PC-3 (cell line): ENCODE data around the gene GAS7. TPM values are rescaled to one million over a fixed set of nuclear protein-coding genes. Genes with fewer than 3 reads are reported as not detected.

Experiments
- ATAC-seq: fragments of 200-7000 bp; cut with Tn5 transposase; 2 replicates; pipeline ENCODE4 v1.9.1; 2020; ENCODE audit warnings: mild to moderate bottlenecking, moderate library complexity
- BruUV-seq: library from RNA; stranded (reverse); fragments of 400-500 nt; replicated peaks from 2 replicates; lab custom pipeline; 2021; lab: Mats Ljungman, UMichigan
- CTCF ChIA-PET: fragments of 300-600 bp; sonication (Branson Sonifier 250); formaldehyde crosslinking; loops from one replicate; lab custom pipeline; 2022; ENCODE audit warnings: antibody characterized with exemption; lab: Charles Lee
- POLR2A ChIA-PET: fragments of 300-600 bp; sonication (Branson Sonifier 250); formaldehyde crosslinking; loops from one replicate; lab custom pipeline; 2022; ENCODE audit warnings: antibody characterized with exemption; ENCODE audit not compliant: unreplicated experiment; lab: Charles Lee
- DNase-seq: peaks from one replicate; pipeline ENCODE4 v3.0.0-alpha.2; 2015
- H2AFZ ChIP-seq: fragments of 300-600 bp; sonication (generic); 2 replicates; pipeline ENCODE4 v1.6.0; 2016; ENCODE audit warnings: antibody characterized with exemption, low read length
- H3F3A ChIP-seq: fragments of 300-600 bp; sonication (generic); one replicate; pipeline ENCODE4 v1.6.0; 2017; ENCODE audit warnings: antibody characterized with exemption, low read length, control low read depth, mild to moderate bottlenecking; ENCODE audit not compliant: unreplicated experiment
- H3K27ac ChIP-seq: fragments of 300-600 bp; sonication (generic); 2 replicates; pipeline ENCODE4 v1.5.1; 2016; ENCODE audit warnings: mild to moderate bottlenecking, low read length
- H3K27me3 ChIP-seq: fragments of 300-600 bp; sonication (generic); 2 replicates; pipeline ENCODE4 v1.6.1; 2016; ENCODE audit warnings: low read length, mixed read lengths
- H3K36me3 ChIP-seq: fragments of 300-600 bp; sonication (generic); 2 replicates; pipeline ENCODE4 v1.6.1; 2016; ENCODE audit warnings: low read depth, mixed run types, low read length, mixed read lengths
- H3K4me1 ChIP-seq: fragments of 300-600 bp; sonication (generic); 2 replicates; pipeline ENCODE4 v1.5.1; 2016; ENCODE audit warnings: low read length; ENCODE audit not compliant: insufficient read depth
- H3K4me2 ChIP-seq: fragments of 300-600 bp; sonication (generic); 2 replicates; pipeline ENCODE4 v1.6.0; 2016; ENCODE audit warnings: low read length
- H3K4me3 ChIP-seq: fragments of 300-600 bp; sonication (generic); 2 replicates; pipeline ENCODE4 v1.5.1; 2016; ENCODE audit warnings: mild to moderate bottlenecking, low read length, mixed read lengths
- H3K79me2 ChIP-seq: fragments of 300-600 bp; sonication (generic); 2 replicates; pipeline ENCODE4 v1.6.1; 2017; ENCODE audit warnings: low read length, mixed read lengths
- H3K9ac ChIP-seq: fragments of 300-600 bp; sonication (generic); 2 replicates; pipeline ENCODE4 v1.6.0; 2016; ENCODE audit warnings: mild to moderate bottlenecking, low read length
- H3K9me2 ChIP-seq: fragments of 300-600 bp; sonication (generic); replicated peaks from 2 replicates; pipeline ENCODE4 v1.6.1; 2016; ENCODE audit warnings: mixed run types, low read length, mixed read lengths
- H3K9me3 ChIP-seq: fragments of 300-600 bp; sonication (generic); 2 replicates; pipeline ENCODE4 v1.6.1; 2016; ENCODE audit warnings: low read length, mixed read lengths
- H4K20me1 ChIP-seq: fragments of 300-600 bp; sonication (generic); 2 replicates; pipeline ENCODE4 v1.6.1; 2016; ENCODE audit warnings: low read length, mixed read lengths
- CTCF ChIP-seq: fragments of 300-600 bp; sonication (generic); conservative IDR thresholded peaks from 2 replicates; pipeline ENCODE4 v1.5.1; 2017; ENCODE audit warnings: antibody characterized with exemption, low read depth, mild to moderate bottlenecking, low read length
- EZH2 ChIP-seq: fragments of 300-600 bp; sonication (generic); IDR thresholded peaks from one replicate; pipeline ENCODE4 v1.6.1; 2017; ENCODE audit warnings: antibody characterized with exemption, mild to moderate bottlenecking, low read length; ENCODE audit not compliant: unreplicated experiment
- EZH2phosphoT487 ChIP-seq: fragments of 300-600 bp; sonication (generic); IDR thresholded peaks from 2 replicates; pipeline ENCODE4 v1.6.1; 2018; ENCODE audit warnings: mild to moderate bottlenecking, antibody characterized with exemption, low read length, borderline replicate concordance
- intact Hi-C: fragments of 100-400 bp; cut with micrococcal nuclease; formaldehyde crosslinking; loops from 2 replicates; pipeline ENCODE4 v1.9.0; 2023
- total RNA-seq: library from RNA; depleted of rRNA; stranded (reverse); fragments of >200 nt; gene quantifications from 2 replicates; pipeline ENCODE4 v1.2.3, GENCODE V29; 2014

GAS7 gene
- total RNA-seq, 1 experiment from 2014 or later, result not detected

GRCh38 chr17:9935408-9935807 lies 263.0 kb downstream of the GAS7 start:
- CTCF ChIA-PET, result no interaction called here
- Histone ChIP-seq H3F3A (no peaks in the 10 kb centered on the region), H3K9me3 (no peaks in the 10 kb centered on the region), H4K20me1 (no peaks in the 10 kb centered on the region), H3K9me2 (no peaks in the 10 kb centered on the region), H3K4me1 (no peaks in the 10 kb centered on the region), H3K79me2 (no peaks in the 10 kb centered on the region), H3K27me3 (peaks cover 10% of the 10 kb centered on the region; the same call in 1 of the 2 replicates), H3K4me2 (no peak overlapping the region), H3K36me3 (no peaks in the 10 kb centered on the region), H2AFZ (no peak overlapping the region), H3K9ac (no peak overlapping the region), H3K27ac (no peak overlapping the region), H3K4me3 (no peak overlapping the region)
- intact Hi-C loops, result no loop called here
- TF ChIP-seq EZH2 (no peak), EZH2phosphoT487 (no peak), CTCF (no peak)
- POLR2A ChIA-PET, result no interaction called here
- ATAC-seq (no peak), DNase-seq (no peak)
- no TSS peak for BruUV-seq

GRCh38 chr17:9934331-9934730 lies 264.1 kb downstream of the GAS7 start:
- H3K36me3 ChIP-seq, result no peaks in the 10 kb centered on the region
- H3K27me3 ChIP-seq, result peaks cover 16% of the 10 kb centered on the region; the same call in 1 of the 2 replicates
- no peaks in the 10 kb centered on the region for H3K9me2 ChIP-seq
- intact Hi-C loops, result no loop called here
- no peaks in the 10 kb centered on the region for H3K79me2 ChIP-seq
- no peak overlapping the region for H3K4me3 ChIP-seq
- H3K4me2 ChIP-seq, result no peak overlapping the region
- no peak overlapping the region for H3K9ac ChIP-seq
- H2AFZ ChIP-seq, result no peak overlapping the region
- ATAC-seq, result no peak
- no peaks in the 10 kb centered on the region for H3K9me3 ChIP-seq
- no peak overlapping the region for H3K27ac ChIP-seq
- no peaks in the 10 kb centered on the region for H4K20me1 ChIP-seq
- H3F3A ChIP-seq, result no peaks in the 10 kb centered on the region
- no peaks in the 10 kb centered on the region for H3K4me1 ChIP-seq
- CTCF ChIA-PET, result no interaction called here
- no peak for DNase-seq
- no TSS peak for BruUV-seq
- TF ChIP-seq CTCF (no peak), EZH2 (no peak), EZH2phosphoT487 (no peak)
- POLR2A ChIA-PET, result no interaction called here

- Histone ChIP-seq H2AFZ (no peak overlapping the region), H3F3A (no peaks in the 10 kb centered on the region), H3K27ac (no peak overlapping the region), H3K9me3 (no peaks in the 10 kb centered on the region), H3K4me2 (no peak overlapping the region), H3K4me1 (no peaks in the 10 kb centered on the region; the same call in 1 of the 2 replicates), H4K20me1 (no peaks in the 10 kb centered on the region), H3K9ac (no peak overlapping the region), H3K9me2 (no peaks in the 10 kb centered on the region), H3K4me3 (no peak overlapping the region), H3K27me3 (peaks cover 16% of the 10 kb centered on the region; the same call in 1 of the 2 replicates), H3K36me3 (no peaks in the 10 kb centered on the region), H3K79me2 (no peaks in the 10 kb centered on the region)
- ChIA-PET POLR2A (no interaction called here), CTCF (no interaction called here)
- BruUV-seq, result no TSS peak
- TF ChIP-seq EZH2 (no peak), CTCF (no peak), EZH2phosphoT487 (no peak)
- DNase-seq (no peak), ATAC-seq (no peak)
- intact Hi-C loops, result no loop called here
These were observed 265.9 kb downstream of the GAS7 start for GRCh38 chr17:9932491-9932890.
